ENCODE results near the gene ASB7.
"Not testable (repeated sequence)": the region's sequence is repeated elsewhere in the genome, so short reads cannot be mapped to it uniquely, and the experiment has no call there.

ASB7 gene

GRCh38 chr15:100572362-100572983, 29.9 kb upstream of the ASB7 start:
- Histone ChIP-seq H3K4me3 (ENCODE audit: low read length) (no peak overlapping the region), H3K9ac (ENCODE audit: low read length) (no peak overlapping the region), H3K4me1 (ENCODE audit: control insufficient read depth, low read depth, low read length) (no peaks in the 10 kb centered on the region), H3K27me3 (ENCODE audit: control insufficient read depth, insufficient read depth, low read length) (no peaks in the 10 kb centered on the region), H3K36me3 (ENCODE audit: control insufficient read depth, low read depth, low read length) (peaks cover 7% of the 10 kb centered on the region), H3K9me3 (ENCODE audit: control insufficient read depth, low read depth, low read length) (no peaks in the 10 kb centered on the region), H3K27ac (ENCODE audit: low read length) (no peak overlapping the region)

GRCh38 chr15:100573526-100573925, 28.9 kb upstream of the ASB7 start:
- H3K36me3 ChIP-seq (ENCODE audit: control insufficient read depth, low read depth, low read length), result peaks cover 7% of the 10 kb centered on the region
- no peaks in the 10 kb centered on the region for H3K9me3 ChIP-seq (ENCODE audit: control insufficient read depth, low read depth, low read length)
- no peaks in the 10 kb centered on the region for H3K27me3 ChIP-seq (ENCODE audit: control insufficient read depth, insufficient read depth, low read length)
- H3K4me3 ChIP-seq (ENCODE audit: low read length), result no peak overlapping the region
- H3K9ac ChIP-seq (ENCODE audit: low read length), result no peak overlapping the region
- no peaks in the 10 kb centered on the region for H3K4me1 ChIP-seq (ENCODE audit: control insufficient read depth, low read depth, low read length)
- no peak overlapping the region for H3K27ac ChIP-seq (ENCODE audit: low read length)

- Histone ChIP-seq H3K4me3 (ENCODE audit: low read length) (no peak overlapping the region), H3K27ac (ENCODE audit: low read length) (no peak overlapping the region), H3K36me3 (ENCODE audit: control insufficient read depth, low read depth, low read length) (no peaks in the 10 kb centered on the region)
These were observed 22.0 kb upstream of the ASB7 start for GRCh38 chr15:100580414-100580813.

GRCh38 chr15:100588638-100589242, 13.6 kb upstream of the ASB7 start:
- Histone ChIP-seq H3K27me3 (ENCODE audit: control insufficient read depth, insufficient read depth, low read length) (no peaks in the 10 kb centered on the region), H3K4me3 (ENCODE audit: low read length) (no peak overlapping the region), H3K9ac (ENCODE audit: low read length) (no peak overlapping the region), H3K9me3 (ENCODE audit: control insufficient read depth, low read depth, low read length) (peaks cover 34% of the 10 kb centered on the region), H3K36me3 (ENCODE audit: control insufficient read depth, low read depth, low read length) (no peaks in the 10 kb centered on the region), H3K4me1 (ENCODE audit: control insufficient read depth, low read depth, low read length) (no peaks in the 10 kb centered on the region), H3K27ac (ENCODE audit: low read length) (no peak overlapping the region)

More at GRCh38 chr15:100580414-100580813, 22.0 kb upstream of the ASB7 start:
- Histone ChIP-seq H3K27me3 (ENCODE audit: control insufficient read depth, insufficient read depth, low read length) (no peaks in the 10 kb centered on the region), H3K4me1 (ENCODE audit: control insufficient read depth, low read depth, low read length) (no peaks in the 10 kb centered on the region), H3K9ac (ENCODE audit: low read length) (no peak overlapping the region), H3K9me3 (ENCODE audit: control insufficient read depth, low read depth, low read length) (peaks cover 2% of the 10 kb centered on the region)

- H3K27me3 ChIP-seq (ENCODE audit: control insufficient read depth, insufficient read depth, low read length); H3K9ac ChIP-seq (ENCODE audit: low read length); H3K4me3 ChIP-seq (ENCODE audit: low read length); H3K27ac ChIP-seq (ENCODE audit: low read length); H3K4me1 ChIP-seq (ENCODE audit: control insufficient read depth, low read depth, low read length); H3K36me3 ChIP-seq (ENCODE audit: control insufficient read depth, low read depth, low read length): not testable (repeated sequence)
- peaks cover 32% of the 10 kb centered on the region for H3K9me3 ChIP-seq (ENCODE audit: control insufficient read depth, low read depth, low read length)
These were observed 11.2 kb upstream of the ASB7 start for GRCh38 chr15:100591163-100591562.

- Histone ChIP-seq H3K9ac (ENCODE audit: low read length) (no peak overlapping the region), H3K36me3 (ENCODE audit: control insufficient read depth, low read depth, low read length) (no peaks in the 10 kb centered on the region), H3K27ac (ENCODE audit: low read length) (no peak overlapping the region), H3K27me3 (ENCODE audit: control insufficient read depth, insufficient read depth, low read length) (no peaks in the 10 kb centered on the region), H3K4me1 (ENCODE audit: control insufficient read depth, low read depth, low read length) (no peaks in the 10 kb centered on the region), H3K4me3 (ENCODE audit: low read length) (no peak overlapping the region), H3K9me3 (ENCODE audit: control insufficient read depth, low read depth, low read length) (peaks cover 32% of the 10 kb centered on the region)
These were observed 10.6 kb upstream of the ASB7 start for GRCh38 chr15:100591835-100592234.

- H3K36me3 ChIP-seq (ENCODE audit: control insufficient read depth, low read depth, low read length), result no peaks in the 10 kb centered on the region
- no peaks in the 10 kb centered on the region for H3K4me1 ChIP-seq (ENCODE audit: control insufficient read depth, low read depth, low read length)
- H3K9ac ChIP-seq (ENCODE audit: low read length), result no peak overlapping the region
- H3K4me3 ChIP-seq (ENCODE audit: low read length), result no peak overlapping the region
- H3K27me3 ChIP-seq (ENCODE audit: control insufficient read depth, insufficient read depth, low read length), result no peaks in the 10 kb centered on the region
- H3K9me3 ChIP-seq (ENCODE audit: control insufficient read depth, low read depth, low read length), result peaks cover 27% of the 10 kb centered on the region
- H3K27ac ChIP-seq (ENCODE audit: low read length), result no peak overlapping the region
These were observed 9.5 kb upstream of the ASB7 start for GRCh38 chr15:100592898-100593297.

- Histone ChIP-seq H3K27ac (ENCODE audit: low read length) (no peak overlapping the region), H3K4me1 (ENCODE audit: control insufficient read depth, low read depth, low read length) (no peaks in the 10 kb centered on the region), H3K4me3 (ENCODE audit: low read length) (no peak overlapping the region), H3K27me3 (ENCODE audit: control insufficient read depth, insufficient read depth, low read length) (no peaks in the 10 kb centered on the region), H3K9me3 (ENCODE audit: control insufficient read depth, low read depth, low read length) (peaks cover 21% of the 10 kb centered on the region), H3K9ac (ENCODE audit: low read length) (no peak overlapping the region), H3K36me3 (ENCODE audit: control insufficient read depth, low read depth, low read length) (no peaks in the 10 kb centered on the region)
These were observed 9.0 kb upstream of the ASB7 start for GRCh38 chr15:100593431-100593830.

- Histone ChIP-seq H3K4me3 (ENCODE audit: low read length) (no peak overlapping the region), H3K9me3 (ENCODE audit: control insufficient read depth, low read depth, low read length) (no peaks in the 10 kb centered on the region)
These were observed 6.4 kb upstream of the ASB7 start for GRCh38 chr15:100595964-100596363.

GRCh38 chr15:100596792-100597191, 5.6 kb upstream of the ASB7 start:
- Histone ChIP-seq H3K4me3 (ENCODE audit: low read length) (no peak overlapping the region), H3K9me3 (ENCODE audit: control insufficient read depth, low read depth, low read length) (no peaks in the 10 kb centered on the region), H3K36me3 (ENCODE audit: control insufficient read depth, low read depth, low read length) (no peaks in the 10 kb centered on the region)

More at GRCh38 chr15:100595964-100596363, 6.4 kb upstream of the ASB7 start:
- Histone ChIP-seq H3K4me1 (ENCODE audit: control insufficient read depth, low read depth, low read length) (no peaks in the 10 kb centered on the region), H3K27ac (ENCODE audit: low read length) (no peak overlapping the region), H3K27me3 (ENCODE audit: control insufficient read depth, insufficient read depth, low read length) (no peaks in the 10 kb centered on the region), H3K36me3 (ENCODE audit: control insufficient read depth, low read depth, low read length) (no peaks in the 10 kb centered on the region), H3K9ac (ENCODE audit: low read length) (no peak overlapping the region)

GRCh38 chr15:100597862-100598261, 4.5 kb upstream of the ASB7 start:
- Histone ChIP-seq H3K36me3 (ENCODE audit: control insufficient read depth, low read depth, low read length) (no peaks in the 10 kb centered on the region), H3K4me1 (ENCODE audit: control insufficient read depth, low read depth, low read length) (no peaks in the 10 kb centered on the region), H3K4me3 (ENCODE audit: low read length) (no peak overlapping the region), H3K9me3 (ENCODE audit: control insufficient read depth, low read depth, low read length) (no peaks in the 10 kb centered on the region), H3K27me3 (ENCODE audit: control insufficient read depth, insufficient read depth, low read length) (no peaks in the 10 kb centered on the region), H3K9ac (ENCODE audit: low read length) (no peak overlapping the region), H3K27ac (ENCODE audit: low read length) (no peak overlapping the region)

More at GRCh38 chr15:100596792-100597191, 5.6 kb upstream of the ASB7 start:
- Histone ChIP-seq H3K9ac (ENCODE audit: low read length) (no peak overlapping the region), H3K27me3 (ENCODE audit: control insufficient read depth, insufficient read depth, low read length) (no peaks in the 10 kb centered on the region), H3K4me1 (ENCODE audit: control insufficient read depth, low read depth, low read length) (no peaks in the 10 kb centered on the region), H3K27ac (ENCODE audit: low read length) (no peak overlapping the region)

- H3K27me3 ChIP-seq (ENCODE audit: control insufficient read depth, insufficient read depth, low read length), result no peaks in the 10 kb centered on the region
- no peak overlapping the region for H3K4me3 ChIP-seq (ENCODE audit: low read length)
- no peaks in the 10 kb centered on the region for H3K4me1 ChIP-seq (ENCODE audit: control insufficient read depth, low read depth, low read length)
- H3K27ac ChIP-seq (ENCODE audit: low read length), result no peak overlapping the region
- no peaks in the 10 kb centered on the region for H3K36me3 ChIP-seq (ENCODE audit: control insufficient read depth, low read depth, low read length)
- no peak overlapping the region for H3K9ac ChIP-seq (ENCODE audit: low read length)
- H3K9me3 ChIP-seq (ENCODE audit: control insufficient read depth, low read depth, low read length), result no peaks in the 10 kb centered on the region
These were observed 3.7 kb upstream of the ASB7 start for GRCh38 chr15:100598655-100599054.

Data from iPS-18a (cell line).